DMS 273 treated with DMSO at 0.1 percent for 48 hours (cell line): ENCODE results near the gene EBI3.
"Not testable (repeated sequence)": the region's sequence is repeated elsewhere in the genome, so short reads cannot be mapped to it uniquely, and the experiment has no call there.

Experiments
- DNase-seq: peaks from one replicate; lab custom pipeline; 2025; lab: John Stamatoyannopoulos, UW

The EBI3 gene

GRCh38 chr19:4200940-4201542 is 28.3 kb upstream of the EBI3 start:
- no peak for DNase-seq

- DNase-seq, result no peak
Observed at GRCh38 chr19:4201798-4202197, 27.5 kb upstream of the EBI3 start.

- no peak for DNase-seq
Observed at GRCh38 chr19:4206818-4207484, 22.4 kb upstream of the EBI3 start.

- no peak for DNase-seq
Observed at GRCh38 chr19:4208385-4209094, 20.8 kb upstream of the EBI3 start.

GRCh38 chr19:4210166-4210731 is 19.1 kb upstream of the EBI3 start:
- no peak for DNase-seq

- no peak for DNase-seq
Observed at GRCh38 chr19:4213116-4213515, 16.2 kb upstream of the EBI3 start.

GRCh38 chr19:4215807-4216206 is 13.5 kb upstream of the EBI3 start:
- DNase-seq, result no peak

GRCh38 chr19:4216846-4217245 is 12.5 kb upstream of the EBI3 start:
- no peak for DNase-seq

- no peak for DNase-seq
Observed at GRCh38 chr19:4217429-4218264, 11.7 kb upstream of the EBI3 start.

- not testable (repeated sequence) for DNase-seq
Observed at GRCh38 chr19:4218523-4218922, 10.8 kb upstream of the EBI3 start.

- DNase-seq, result no peak
Observed at GRCh38 chr19:4220188-4220587, 9.1 kb upstream of the EBI3 start.

GRCh38 chr19:4224470-4224869 is 4.9 kb upstream of the EBI3 start:
- DNase-seq, result no peak

GRCh38 chr19:4225885-4226284 is 3.4 kb upstream of the EBI3 start:
- no peak for DNase-seq

- DNase-seq, result no peak
Observed at GRCh38 chr19:4227771-4228170, 1.6 kb upstream of the EBI3 start.

GRCh38 chr19:4228765-4229178 is 551 bp upstream of the EBI3 start:
- DNase-seq, result no peak

- not testable (repeated sequence) for DNase-seq
Observed at GRCh38 chr19:4230237-4230636, 914 bp downstream of the EBI3 start.

GRCh38 chr19:4231521-4231920 is 2.2 kb downstream of the EBI3 start:
- DNase-seq, result not testable (repeated sequence)

GRCh38 chr19:4232139-4232538 is 2.8 kb downstream of the EBI3 start:
- DNase-seq, result not testable (repeated sequence)

GRCh38 chr19:4232614-4233281 is 3.4 kb downstream of the EBI3 start:
- DNase-seq, result peak; percentile 31

GRCh38 chr19:4233282-4233853 is 4.0 kb downstream of the EBI3 start:
- no peak for DNase-seq
